Activated CD8-positive, alpha-beta T cell treated with anti-CD3 and anti-CD28 coated beads for 36 hours (primary cell): ENCODE measurements around the gene SMAD5. TPM values are rescaled to one million over a fixed set of nuclear protein-coding genes. Genes with fewer than 3 reads are reported as not detected.

Experiments used
- ATAC-seq: fragments of 200-7000 bp; cut with Tn5 transposase; one replicate; pipeline ENCODE4 v1.10.0; 2021; ENCODE audit warnings: mild to moderate bottlenecking, moderate library complexity
- CTCF ChIA-PET: fragments of 350-600 bp; sonication (Branson Sonifier 250); formaldehyde crosslinking; loops from one replicate; lab custom pipeline; 2021; ENCODE audit warnings: antibody characterized with exemption; lab: Charles Lee
- POLR2A ChIA-PET: fragments of 350-600 bp; sonication (Branson Sonifier 250); formaldehyde crosslinking; loops from one replicate; lab custom pipeline; 2021; ENCODE audit warnings: antibody characterized with exemption; lab: Charles Lee
- DNase-seq: peaks from one replicate; pipeline ENCODE4 v3.0.0-alpha.2; 2020
- H3K27ac Mint-ChIP-seq: one replicate; pipeline ENCODE4 v1.8.0; 2021; ENCODE audit warnings: mild to moderate bottlenecking, mixed read lengths
- H3K27me3 Mint-ChIP-seq: one replicate; pipeline ENCODE4 v1.8.0; 2021; ENCODE audit warnings: mixed read lengths
- H3K36me3 Mint-ChIP-seq: one replicate; pipeline ENCODE4 v1.8.0; 2021; ENCODE audit warnings: low read depth, mixed read lengths
- H3K4me1 Mint-ChIP-seq: one replicate; pipeline ENCODE4 v1.8.0; 2021; ENCODE audit warnings: low read depth, mixed read lengths
- H3K4me3 Mint-ChIP-seq: one replicate; pipeline ENCODE4 v1.8.0; 2021; ENCODE audit warnings: mild to moderate bottlenecking, moderate library complexity, mixed read lengths
- H3K9me3 Mint-ChIP-seq: one replicate; pipeline ENCODE4 v1.8.0; 2021; ENCODE audit warnings: mixed read lengths
- intact Hi-C: fragments of 100-400 bp; cut with micrococcal nuclease; formaldehyde crosslinking; loops from one replicate; pipeline ENCODE4 v1.10.0; 2022
- total RNA-seq, 2 experiments: library from RNA; stranded (reverse); gene quantifications; one replicate each; pipeline ENCODE4 v1.2.3, GENCODE V29; 2021
- TF ChIP-seq, protein P1 (sequence below): fragments of 200-600 bp; IDR thresholded peaks from one replicate; pipeline ENCODE4 v1.8.0; 2022; ENCODE audit warnings: antibody characterized with exemption, mild to moderate bottlenecking

The SMAD5 gene
- total RNA-seq, 2 experiments from 2014 or later: 12.4 to 12.5 TPM

DNA sequence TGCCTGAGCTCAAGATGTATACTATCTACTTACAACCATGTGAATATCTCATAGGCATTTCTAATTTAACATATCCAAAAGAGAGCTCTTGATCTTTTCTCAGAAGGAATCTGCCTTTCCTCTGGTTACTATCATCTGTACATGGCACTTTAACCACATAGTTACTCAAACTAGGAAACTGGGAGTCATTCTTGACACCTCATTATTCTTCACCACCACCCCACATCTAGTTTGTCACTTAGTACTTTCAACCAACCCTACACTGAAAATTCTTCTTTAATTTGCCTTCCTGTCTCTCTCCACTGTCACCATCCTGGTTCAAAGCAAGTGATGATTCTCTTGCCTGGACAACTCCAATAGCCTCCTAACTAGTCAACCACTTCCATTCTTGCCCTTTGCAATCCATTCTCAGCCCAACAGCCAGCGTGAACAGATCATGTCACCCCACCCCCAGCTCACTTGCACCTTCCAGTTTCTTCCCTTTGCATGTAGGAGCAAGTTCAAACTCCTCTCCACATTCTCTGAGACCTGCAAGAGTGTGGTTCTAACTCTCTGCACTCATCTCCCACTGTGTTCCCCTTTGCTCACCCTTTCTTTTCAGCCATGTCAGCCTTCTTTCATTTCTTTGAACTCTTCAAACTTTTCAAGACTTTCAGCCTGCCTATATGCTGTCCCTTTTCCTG, 17.3 kb upstream of the SMAD5 start:
- peak; percentile 51 for ATAC-seq
- CTCF ChIA-PET: interaction anchor here (1.2 kb wide), 1 partner anchor 8 kb away, joined by 5 read pairs; no protein-coding TSS in a partner anchor

GRCh38 chr5:136120529-136120928, 12.1 kb upstream of the SMAD5 start:
- TF ChIP-seq, protein P1, sequence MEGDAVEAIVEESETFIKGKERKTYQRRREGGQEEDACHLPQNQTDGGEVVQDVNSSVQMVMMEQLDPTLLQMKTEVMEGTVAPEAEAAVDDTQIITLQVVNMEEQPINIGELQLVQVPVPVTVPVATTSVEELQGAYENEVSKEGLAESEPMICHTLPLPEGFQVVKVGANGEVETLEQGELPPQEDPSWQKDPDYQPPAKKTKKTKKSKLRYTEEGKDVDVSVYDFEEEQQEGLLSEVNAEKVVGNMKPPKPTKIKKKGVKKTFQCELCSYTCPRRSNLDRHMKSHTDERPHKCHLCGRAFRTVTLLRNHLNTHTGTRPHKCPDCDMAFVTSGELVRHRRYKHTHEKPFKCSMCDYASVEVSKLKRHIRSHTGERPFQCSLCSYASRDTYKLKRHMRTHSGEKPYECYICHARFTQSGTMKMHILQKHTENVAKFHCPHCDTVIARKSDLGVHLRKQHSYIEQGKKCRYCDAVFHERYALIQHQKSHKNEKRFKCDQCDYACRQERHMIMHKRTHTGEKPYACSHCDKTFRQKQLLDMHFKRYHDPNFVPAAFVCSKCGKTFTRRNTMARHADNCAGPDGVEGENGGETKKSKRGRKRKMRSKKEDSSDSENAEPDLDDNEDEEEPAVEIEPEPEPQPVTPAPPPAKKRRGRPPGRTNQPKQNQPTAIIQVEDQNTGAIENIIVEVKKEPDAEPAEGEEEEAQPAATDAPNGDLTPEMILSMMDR: no peak
- no peak for ATAC-seq
- no peak overlapping the region for H3K27ac Mint-ChIP-seq
- CTCF ChIA-PET: no interaction called here
- intact Hi-C loops: no loop called here
- POLR2A ChIA-PET: no interaction called here
- H3K27me3 Mint-ChIP-seq: peaks cover 9% of the 10 kb centered on the region
- H3K4me3 Mint-ChIP-seq: no peak overlapping the region
- DNase-seq: no peak
- no peaks in the 10 kb centered on the region for H3K9me3 Mint-ChIP-seq
- H3K36me3 Mint-ChIP-seq: no peaks in the 10 kb centered on the region
- no peaks in the 10 kb centered on the region for H3K4me1 Mint-ChIP-seq

More for the DNA sequence above, 17.3 kb upstream of the SMAD5 start:
- H3K27me3 Mint-ChIP-seq: peaks cover 3% of the 10 kb centered on the region
- TF ChIP-seq, protein P1: no peak
- H3K36me3 Mint-ChIP-seq: no peaks in the 10 kb centered on the region
- H3K27ac Mint-ChIP-seq: no peak overlapping the region
- no peaks in the 10 kb centered on the region for H3K9me3 Mint-ChIP-seq
- intact Hi-C loops: no loop called here
- no peak for DNase-seq
- no peak overlapping the region for H3K4me3 Mint-ChIP-seq
- H3K4me1 Mint-ChIP-seq: no peaks in the 10 kb centered on the region
- POLR2A ChIA-PET: no interaction called here

- no peak overlapping the region for H3K4me3 Mint-ChIP-seq
- TF ChIP-seq, protein P1: no peak
- intact Hi-C loops: no loop called here
- ChIA-PET POLR2A (interaction anchor here (1.2 kb wide), 1 partner anchor 10 kb away, joined by 5 read pairs; no protein-coding TSS in a partner anchor), CTCF (interaction anchor here (1.4 kb wide), 1 partner anchor 9 kb away, joined by 5 read pairs; no protein-coding TSS in a partner anchor)
- no peaks in the 10 kb centered on the region for H3K4me1 Mint-ChIP-seq
- ATAC-seq (no peak), DNase-seq (no peak)
- peaks cover 23% of the 10 kb centered on the region for H3K27me3 Mint-ChIP-seq
- no peak overlapping the region for H3K27ac Mint-ChIP-seq
- no peaks in the 10 kb centered on the region for H3K36me3 Mint-ChIP-seq
- no peaks in the 10 kb centered on the region for H3K9me3 Mint-ChIP-seq
Measured at GRCh38 chr5:136123236-136123768, 9.3 kb upstream of the SMAD5 start.

DNA sequence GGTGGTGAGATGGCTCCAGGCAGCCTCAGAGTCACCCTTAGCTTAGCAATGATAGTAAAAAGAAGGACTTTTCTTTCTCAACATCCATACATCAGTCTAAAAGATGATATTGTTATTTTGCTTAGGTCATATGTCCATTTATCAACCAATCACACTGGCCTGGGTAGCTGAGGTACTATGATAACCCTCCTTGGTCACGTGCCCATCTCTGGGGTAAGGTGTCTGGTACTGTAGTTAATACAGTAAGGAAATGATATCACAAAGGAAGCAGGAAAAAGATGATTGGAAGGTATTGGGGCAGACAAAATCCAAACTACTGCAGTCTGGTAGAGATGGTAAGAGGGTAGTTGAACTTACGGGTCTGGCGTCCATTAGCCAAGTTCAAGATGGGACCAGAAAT, 5.1 kb upstream of the SMAD5 start:
- ATAC-seq (no peak), DNase-seq (no peak)
- Mint-ChIP-seq H3K4me1 (peaks cover 3% of the 10 kb centered on the region), H3K36me3 (no peaks in the 10 kb centered on the region), H3K27ac (no peak overlapping the region), H3K4me3 (no peak overlapping the region), H3K27me3 (peaks cover 24% of the 10 kb centered on the region), H3K9me3 (no peaks in the 10 kb centered on the region)
- ChIA-PET POLR2A (no interaction called here), CTCF (no interaction called here)
- TF ChIP-seq, protein P1: no peak
- intact Hi-C loops: no loop called here

DNA sequence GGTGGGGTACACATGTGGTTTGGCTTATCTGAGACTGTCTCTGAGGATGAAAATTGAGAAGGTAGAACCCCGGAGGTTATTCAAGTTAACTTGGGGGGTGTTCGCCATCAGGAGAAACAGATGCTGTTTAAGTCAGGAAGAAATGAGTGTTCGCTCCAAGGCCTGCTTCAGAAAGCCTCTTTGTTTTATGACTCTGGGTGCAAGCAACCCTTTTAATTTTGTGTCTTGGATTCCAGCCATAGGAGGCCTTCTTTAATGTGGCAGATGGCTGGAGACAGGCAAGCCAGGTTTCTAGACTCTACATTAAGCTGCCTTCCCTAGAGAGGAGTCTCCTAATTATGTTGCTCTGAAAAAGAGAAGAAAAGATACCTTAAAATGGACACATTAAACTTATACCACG, 4.2 kb upstream of the SMAD5 start:
- intact Hi-C loops: no loop called here
- H3K4me3 Mint-ChIP-seq: no peak overlapping the region
- H3K27ac Mint-ChIP-seq: no peak overlapping the region
- DNase-seq (no peak), ATAC-seq (no peak)
- H3K4me1 Mint-ChIP-seq: peaks cover 3% of the 10 kb centered on the region
- ChIA-PET POLR2A (no interaction called here), CTCF (no interaction called here)
- H3K27me3 Mint-ChIP-seq: peaks cover 24% of the 10 kb centered on the region
- H3K36me3 Mint-ChIP-seq: no peaks in the 10 kb centered on the region
- TF ChIP-seq, protein P1: no peak
- H3K9me3 Mint-ChIP-seq: no peaks in the 10 kb centered on the region
